Esophagus muscularis mucosa (tissue), 4 donors: ENCODE results near the gene ZNF407. TPM values are rescaled to one million over a fixed set of nuclear protein-coding genes. Genes with fewer than 3 reads are reported as not detected.

ENCODE experiments used
- DNase-seq: peaks from one replicate; pipeline ENCODE4 v3.0.0-alpha.2; 2017; ENCODE audit errors: extremely low spot score
- H3K27ac ChIP-seq, 4 donors: fragments of 200-600 bp; sonication (generic); replicated peaks in 1 of 4; 1 replicate in 3 of 4; 2 replicates in 1 of 4; pipeline ENCODE4 v1.5.1; 2016 to 2019; ENCODE audit warnings: mild to moderate bottlenecking in 1 of 4
- H3K27me3 ChIP-seq, 4 donors: fragments of 200-600 bp; sonication (generic); one replicate each; pipeline versions ENCODE4 v1.5.1 to v1.6.0; 2016 to 2019
- H3K36me3 ChIP-seq, 4 donors: fragments of 200-600 bp; sonication (generic); one replicate each; pipeline ENCODE4 v1.5.1; 2016 to 2019
- H3K4me1 ChIP-seq, 4 donors: fragments of 200-600 bp; sonication (generic); one replicate each; pipeline ENCODE4 v1.5.1; 2016 to 2019
- H3K4me3 ChIP-seq, 4 donors: fragments of 200-600 bp; sonication (generic); 1 replicate in 2 of 4; 2 replicates in 2 of 4; pipeline ENCODE4 v1.5.1; 2016 to 2019; ENCODE audit warnings: mild to moderate bottlenecking in 4 of 4, moderate library complexity in 1 of 4
- H3K9me3 ChIP-seq, 4 donors: fragments of 200-600 bp; sonication (generic); 1 replicate in 3 of 4; 2 replicates in 1 of 4; pipeline ENCODE4 v1.5.1; 2016 to 2019
- EP300 ChIP-seq: sonication (generic); formaldehyde crosslinking; IDR thresholded peaks from one replicate; pipeline ENCODE4 v1.6.1; 2017; ENCODE audit warnings: antibody characterized with exemption
- POLR2A ChIP-seq: fragments of 450-650 bp; IDR thresholded peaks from one replicate; pipeline ENCODE4 v1.6.1; 2017; ENCODE audit warnings: antibody characterized with exemption, moderate library complexity, mild to moderate bottlenecking, low read depth
- POLR2AphosphoS5 ChIP-seq, 2 donors: sonication (generic); formaldehyde crosslinking; IDR thresholded peaks; one replicate each; pipeline ENCODE4 v1.6.1; 2017; ENCODE audit warnings: antibody characterized with exemption in 2 of 2
- WGBS: methylation state at CpG from one replicate; pipeline ENCODE4 v1.1.5; 2018; 5-methylcytosine and 5-hydroxymethylcytosine counted together
- intact Hi-C: fragments of 100-400 bp; cut with DNase I; formaldehyde crosslinking; loops from one replicate; pipeline ENCODE4 v1.15.1; 2023
- total RNA-seq, 4 donors: library from RNA; depleted of rRNA; stranded (reverse); fragments of >200 nt; gene quantifications; one replicate each; pipeline versions ENCODE4 v1.1.0 to v1.2.1, GENCODE V29; 2016
- TF ChIP-seq, protein P1 (sequence below), 3 experiments: fragments of 200-600 bp in 2 of 3; fragments of 450-650 bp in 1 of 3; sonication (generic) in 2 of 3; IDR thresholded peaks; one replicate each; pipeline ENCODE4 v1.5.1; 2017 to 2019; ENCODE audit warnings: antibody characterized with exemption in 3 of 3, mild to moderate bottlenecking in 2 of 3, moderate library complexity in 1 of 3

The ZNF407 gene
- total RNA-seq, 4 donors from 2014 or later, result 13.9 to 19.1 (median 17.2) TPM

DNA sequence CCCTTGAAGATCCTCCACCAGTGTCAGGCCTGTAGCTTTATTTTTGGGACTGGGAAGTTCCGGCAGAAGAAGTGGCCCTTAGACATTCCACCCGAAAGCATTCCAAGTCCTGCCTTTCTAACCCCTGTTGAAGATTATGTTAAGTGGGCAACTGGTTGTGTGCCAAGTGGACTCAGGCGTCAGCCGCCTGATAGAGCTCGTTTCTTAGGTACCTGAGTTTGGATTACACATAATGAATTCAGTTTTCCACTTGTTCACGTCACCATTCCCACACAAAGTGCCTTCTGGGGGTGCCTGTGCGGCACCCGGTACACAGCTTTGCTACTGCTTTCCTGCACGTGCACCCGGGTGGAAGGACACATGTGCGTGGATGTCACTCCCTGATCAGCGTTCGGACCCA, 454.8 kb downstream of the ZNF407 start:
- H3K27me3 ChIP-seq, result no peaks in the 10 kb centered on the region
- no peak overlapping the region for H3K4me3 ChIP-seq
- TF ChIP-seq EP300, result no peak
- no peak for TF ChIP-seq POLR2A
- TF ChIP-seq, protein P1, sequence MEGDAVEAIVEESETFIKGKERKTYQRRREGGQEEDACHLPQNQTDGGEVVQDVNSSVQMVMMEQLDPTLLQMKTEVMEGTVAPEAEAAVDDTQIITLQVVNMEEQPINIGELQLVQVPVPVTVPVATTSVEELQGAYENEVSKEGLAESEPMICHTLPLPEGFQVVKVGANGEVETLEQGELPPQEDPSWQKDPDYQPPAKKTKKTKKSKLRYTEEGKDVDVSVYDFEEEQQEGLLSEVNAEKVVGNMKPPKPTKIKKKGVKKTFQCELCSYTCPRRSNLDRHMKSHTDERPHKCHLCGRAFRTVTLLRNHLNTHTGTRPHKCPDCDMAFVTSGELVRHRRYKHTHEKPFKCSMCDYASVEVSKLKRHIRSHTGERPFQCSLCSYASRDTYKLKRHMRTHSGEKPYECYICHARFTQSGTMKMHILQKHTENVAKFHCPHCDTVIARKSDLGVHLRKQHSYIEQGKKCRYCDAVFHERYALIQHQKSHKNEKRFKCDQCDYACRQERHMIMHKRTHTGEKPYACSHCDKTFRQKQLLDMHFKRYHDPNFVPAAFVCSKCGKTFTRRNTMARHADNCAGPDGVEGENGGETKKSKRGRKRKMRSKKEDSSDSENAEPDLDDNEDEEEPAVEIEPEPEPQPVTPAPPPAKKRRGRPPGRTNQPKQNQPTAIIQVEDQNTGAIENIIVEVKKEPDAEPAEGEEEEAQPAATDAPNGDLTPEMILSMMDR (IDR thresholded peaks at IDR 0.05), result no peak
- no peak for TF ChIP-seq POLR2AphosphoS5 (IDR thresholded peaks at IDR 0.05)
- no peaks in the 10 kb centered on the region for H3K9me3 ChIP-seq
- H3K36me3 ChIP-seq, result no peaks in the 10 kb centered on the region
- DNase-seq, result no peak
- no peak overlapping the region for H3K27ac ChIP-seq
- peaks cover 0 to 14% (median 5%) of the 10 kb centered on the region in 4 donors for H3K4me1 ChIP-seq
- 94% methylated on average over 13 of the region's 13 CpGs for WGBS
- intact Hi-C loops, result no loop called here

DNA sequence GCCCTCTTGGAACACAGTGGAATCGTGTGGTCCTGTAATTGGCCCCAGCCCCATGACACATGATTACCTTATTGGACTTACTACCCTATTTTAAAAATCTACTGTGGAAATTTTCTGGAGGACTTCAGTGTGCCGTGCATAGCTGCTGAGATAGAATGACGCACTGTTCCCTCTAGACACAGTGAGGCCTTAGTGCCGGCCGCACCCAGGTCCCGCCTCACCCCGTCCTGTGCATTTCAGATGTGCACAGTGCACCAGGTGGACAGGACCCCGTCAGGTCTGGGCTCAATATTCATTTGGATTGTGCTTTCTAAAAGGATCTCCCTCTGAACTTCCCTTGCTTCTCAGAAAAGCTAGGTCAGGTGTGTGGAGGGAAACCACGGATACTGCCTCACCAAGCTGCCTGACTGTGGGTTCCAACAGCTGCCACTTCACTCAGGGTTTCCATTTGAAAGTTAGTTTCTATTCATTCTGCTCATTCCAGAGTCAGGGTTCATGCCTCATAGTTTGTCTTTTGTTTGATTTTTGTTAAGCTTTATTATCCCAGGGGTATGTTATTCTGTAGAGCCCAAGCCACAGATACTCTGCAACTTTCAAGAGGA, 455.5 kb downstream of the ZNF407 start:
- Histone ChIP-seq H3K4me1 (peaks cover 0 to 8% (median under 1%) of the 10 kb centered on the region in 4 donors), H3K9me3 (no peaks in the 10 kb centered on the region), H3K27ac (no peak overlapping the region), H3K27me3 (no peaks in the 10 kb centered on the region), H3K36me3 (no peaks in the 10 kb centered on the region), H3K4me3 (no peak overlapping the region)
- 98% methylated on average over 9 of the region's 9 CpGs for WGBS
- intact Hi-C loops, result no loop called here
- TF ChIP-seq POLR2A (no peak), POLR2AphosphoS5 (IDR thresholded peaks at IDR 0.05) (no peak), EP300 (no peak)
- TF ChIP-seq, protein P1 (IDR thresholded peaks at IDR 0.05), result no peak
- no peak for DNase-seq

DNA sequence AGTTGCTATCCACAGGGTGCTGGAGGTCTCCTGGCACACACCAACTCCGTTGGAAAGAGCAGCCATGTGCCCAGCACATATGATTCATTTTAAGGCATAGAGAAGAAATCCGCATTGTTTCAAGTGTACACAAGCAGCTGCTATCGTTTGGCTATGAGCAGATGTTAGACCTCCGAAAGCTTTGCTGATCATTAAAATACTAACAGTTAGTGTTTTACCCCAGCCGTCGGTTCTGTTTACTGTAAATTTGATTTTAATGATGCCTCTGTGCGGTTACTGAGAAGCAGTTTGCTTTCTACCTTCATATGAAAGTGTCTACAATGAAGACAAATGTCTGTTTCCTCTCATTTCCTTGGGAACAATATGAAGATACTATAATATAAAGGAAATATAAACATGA, 456.4 kb downstream of the ZNF407 start:
- no peaks in the 10 kb centered on the region for H3K9me3 ChIP-seq
- no peak overlapping the region for H3K4me3 ChIP-seq
- H3K36me3 ChIP-seq, result no peaks in the 10 kb centered on the region
- peaks cover 0 to 7% (median 0%) of the 10 kb centered on the region in 4 donors for H3K4me1 ChIP-seq
- H3K27me3 ChIP-seq, result no peaks in the 10 kb centered on the region
- 75% methylated on average over 7 of the region's 7 CpGs for WGBS
- intact Hi-C loops, result no loop called here
- TF ChIP-seq POLR2A (no peak), POLR2AphosphoS5 (IDR thresholded peaks at IDR 0.05) (no peak)
- TF ChIP-seq, protein P1 (IDR thresholded peaks at IDR 0.05), result no peak
- H3K27ac ChIP-seq, result no peak overlapping the region
- no peak for DNase-seq

DNA sequence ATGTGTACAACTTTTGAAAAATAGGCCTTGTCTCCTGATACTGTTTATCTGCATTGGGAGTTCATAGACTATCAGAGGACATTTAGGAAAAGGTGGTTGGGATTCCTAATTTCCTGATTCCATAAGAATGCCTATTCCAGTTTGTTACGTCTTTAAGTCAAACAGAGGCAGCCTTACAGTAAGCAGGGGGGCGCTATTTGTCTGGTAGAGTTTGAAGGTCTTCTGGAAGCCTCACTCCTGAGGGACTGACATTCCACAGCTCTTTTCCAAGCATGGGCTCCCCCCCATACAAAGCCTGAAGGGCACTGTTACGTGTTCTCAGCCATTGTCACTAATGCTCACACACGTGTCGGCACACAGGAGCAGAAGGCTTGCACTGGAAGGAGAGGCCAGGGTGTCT, 456.9 kb downstream of the ZNF407 start:
- DNase-seq, result no peak
- intact Hi-C loops, result no loop called here
- no peak for TF ChIP-seq EP300
- no peak for TF ChIP-seq POLR2A
- TF ChIP-seq POLR2AphosphoS5 (IDR thresholded peaks at IDR 0.05), result no peak
- TF ChIP-seq, protein P1 (IDR thresholded peaks at IDR 0.05), result no peak
- no peak overlapping the region for H3K4me3 ChIP-seq
- peaks cover 0 to 7% (median 0%) of the 10 kb centered on the region in 4 donors for H3K4me1 ChIP-seq
- H3K36me3 ChIP-seq, result peaks cover 0 to 1% (median 0%) of the 10 kb centered on the region in 4 donors
- no peaks in the 10 kb centered on the region for H3K9me3 ChIP-seq
- no peak overlapping the region for H3K27ac ChIP-seq
- WGBS, result 96% methylated on average over 5 of the region's 5 CpGs
- H3K27me3 ChIP-seq, result no peaks in the 10 kb centered on the region
